ENCODE data around the gene CAPN13. TPM values are rescaled to one million over a fixed set of nuclear protein-coding genes. Genes with fewer than 3 reads are reported as not detected.

CAPN13 gene
- total and polyA plus RNA-seq, 10 of the 15 experiments (the other 5 are each of a cell fraction or from before 2014, with no cell fraction given), result 0.03 to 0.10 (median 0.06) TPM; not detected in 7

GRCh38 chr2:30796699-30797098 is 10.5 kb downstream of the CAPN13 start (continued):
- TF ChIP-seq NRF1 (conservative IDR thresholded peaks at IDR 0.05; ENCODE audit: low read depth, low read length), result no peak
- TF ChIP-seq FOS (IDR thresholded peaks at IDR 0.05; ENCODE audit: borderline replicate concordance, extremely low read depth, insufficient read length), result no peak
- TF ChIP-seq, protein P1, sequence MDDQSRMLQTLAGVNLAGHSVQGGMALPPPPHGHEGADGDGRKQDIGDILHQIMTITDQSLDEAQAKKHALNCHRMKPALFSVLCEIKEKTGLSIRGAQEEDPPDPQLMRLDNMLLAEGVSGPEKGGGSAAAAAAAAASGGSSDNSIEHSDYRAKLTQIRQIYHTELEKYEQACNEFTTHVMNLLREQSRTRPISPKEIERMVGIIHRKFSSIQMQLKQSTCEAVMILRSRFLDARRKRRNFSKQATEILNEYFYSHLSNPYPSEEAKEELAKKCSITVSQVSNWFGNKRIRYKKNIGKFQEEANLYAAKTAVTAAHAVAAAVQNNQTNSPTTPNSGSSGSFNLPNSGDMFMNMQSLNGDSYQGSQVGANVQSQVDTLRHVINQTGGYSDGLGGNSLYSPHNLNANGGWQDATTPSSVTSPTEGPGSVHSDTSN (IDR thresholded peaks at IDR 0.05; ENCODE audit: insufficient replicate concordance, low read depth, low read length), result no peak

GRCh38 chr2:30792521-30792920 is 14.7 kb downstream of the CAPN13 start:
- H4K20me1 ChIP-seq (ENCODE audit: control insufficient read depth, insufficient read depth), result no peaks in the 10 kb centered on the region
- H3K4me1 ChIP-seq (ENCODE audit: control insufficient read depth, insufficient read depth, low read length), result no peaks in the 10 kb centered on the region
- FAIRE-seq (no peak), ATAC-seq (no peak), DNase-seq (ENCODE audit: low read depth, low spot score) (no peak)
- SMC1A ChIA-PET (ENCODE audit: uncharacterized antibody, unreplicated experiment), result interaction anchor here (1.2 kb wide), 1 partner anchor 28 kb away, joined by 3 read pairs; no protein-coding TSS in a partner anchor
- H3K4me3 ChIP-seq, result no peak overlapping the region
- H3K27ac ChIP-seq (ENCODE audit: control insufficient read depth, insufficient read depth), result no peak overlapping the region
- H3K4me2 ChIP-seq (ENCODE audit: control insufficient read depth, insufficient read depth), result no peak overlapping the region
- H3K36me3 ChIP-seq (ENCODE audit: control insufficient read depth in 2 of 2, insufficient read depth in 2 of 2, low read length in 1 of 2), result no peaks in the 10 kb centered on the region
- WGBS (ENCODE audit: insufficient coverage, insufficient replicate concordance, low lambda C conversion rate, missing lambda C conversion rate), result 3% methylated on average over 4 of the region's 4 CpGs
- no peaks in the 10 kb centered on the region for H3K79me2 ChIP-seq (ENCODE audit: control insufficient read depth, insufficient read depth, low read length)
- intact Hi-C loops (cut with micrococcal nuclease; ENCODE audit: unreplicated experiment) (no loop called here), in situ Hi-C loops (cut with MboI) (no loop called here)
- H3K27me3 ChIP-seq (replicated peaks in 1 of 2; ENCODE audit: control insufficient read depth in 2 of 2, insufficient read depth in 2 of 2, low read length in 1 of 2), result no peaks in the 10 kb centered on the region; a peak in 3 of 4 replicates
- no peaks in the 10 kb centered on the region for H3K9me3 ChIP-seq (replicated peaks; ENCODE audit: control insufficient read depth, insufficient read depth, low read length)
- CTCF ChIA-PET, result interaction anchor here (1.1 kb wide), 1 partner anchor 541 kb away, joined by 3 read pairs; no protein-coding TSS in a partner anchor
- no peak overlapping the region for H3K9ac ChIP-seq (ENCODE audit: control insufficient read depth, insufficient read depth, low read length)
- RAD21 ChIA-PET (ENCODE audit: unreplicated experiment), result no interaction called here
- POLR2A ChIA-PET, result no interaction called here
- no peak overlapping the region for H2AFZ ChIP-seq (ENCODE audit: control insufficient read depth, low read depth, low read length)
- BruUV-seq (replicated peaks), result no TSS peak
- TF ChIP-seq USF1 (IDR thresholded peaks at IDR 0.05; ENCODE audit: borderline replicate concordance, extremely low read length, insufficient read depth, low read depth, low read length), result no peak
- TF ChIP-seq EGR1 (IDR thresholded peaks at IDR 0.05; ENCODE audit: borderline replicate concordance in 1 of 2, low read depth in 2 of 2, low read length in 2 of 2), result no peak
- TF ChIP-seq NFIC (IDR thresholded peaks at IDR 0.05; ENCODE audit: low read depth, low read length), result no peak
- no peak for TF ChIP-seq JUND (IDR thresholded peaks at IDR 0.05; ENCODE audit: low read depth, low read length)
- TF ChIP-seq EP300 (IDR thresholded peaks at IDR 0.05; ENCODE audit: borderline replicate concordance in 1 of 2, control insufficient read depth in 1 of 2, low read depth in 2 of 2, low read length in 2 of 2), result no peak
- TF ChIP-seq FOXM1 (IDR thresholded peaks at IDR 0.05; ENCODE audit: low read depth, low read length), result no peak
- TF ChIP-seq EZH2 (IDR thresholded peaks at IDR 0.05; ENCODE audit: borderline replicate concordance, control insufficient read depth, low read depth, low read length), result no peak
- TF ChIP-seq RBBP5 (conservative IDR thresholded peaks at IDR 0.05), result no peak
- no peak for TF ChIP-seq WRNIP1 (IDR thresholded peaks at IDR 0.05; ENCODE audit: borderline replicate concordance, low read depth, low read length)
- no peak for TF ChIP-seq MTA2 (IDR thresholded peaks at IDR 0.05; ENCODE audit: low read depth)
- TF ChIP-seq, protein P2, sequence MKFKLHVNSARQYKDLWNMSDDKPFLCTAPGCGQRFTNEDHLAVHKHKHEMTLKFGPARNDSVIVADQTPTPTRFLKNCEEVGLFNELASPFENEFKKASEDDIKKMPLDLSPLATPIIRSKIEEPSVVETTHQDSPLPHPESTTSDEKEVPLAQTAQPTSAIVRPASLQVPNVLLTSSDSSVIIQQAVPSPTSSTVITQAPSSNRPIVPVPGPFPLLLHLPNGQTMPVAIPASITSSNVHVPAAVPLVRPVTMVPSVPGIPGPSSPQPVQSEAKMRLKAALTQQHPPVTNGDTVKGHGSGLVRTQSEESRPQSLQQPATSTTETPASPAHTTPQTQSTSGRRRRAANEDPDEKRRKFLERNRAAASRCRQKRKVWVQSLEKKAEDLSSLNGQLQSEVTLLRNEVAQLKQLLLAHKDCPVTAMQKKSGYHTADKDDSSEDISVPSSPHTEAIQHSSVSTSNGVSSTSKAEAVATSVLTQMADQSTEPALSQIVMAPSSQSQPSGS (IDR thresholded peaks at IDR 0.05; ENCODE audit: low read length), result no peak
- no peak for TF ChIP-seq HDAC2 (IDR thresholded peaks at IDR 0.05)
- TF ChIP-seq DPF2 (IDR thresholded peaks at IDR 0.05), result no peak
- TF ChIP-seq, protein P3, sequence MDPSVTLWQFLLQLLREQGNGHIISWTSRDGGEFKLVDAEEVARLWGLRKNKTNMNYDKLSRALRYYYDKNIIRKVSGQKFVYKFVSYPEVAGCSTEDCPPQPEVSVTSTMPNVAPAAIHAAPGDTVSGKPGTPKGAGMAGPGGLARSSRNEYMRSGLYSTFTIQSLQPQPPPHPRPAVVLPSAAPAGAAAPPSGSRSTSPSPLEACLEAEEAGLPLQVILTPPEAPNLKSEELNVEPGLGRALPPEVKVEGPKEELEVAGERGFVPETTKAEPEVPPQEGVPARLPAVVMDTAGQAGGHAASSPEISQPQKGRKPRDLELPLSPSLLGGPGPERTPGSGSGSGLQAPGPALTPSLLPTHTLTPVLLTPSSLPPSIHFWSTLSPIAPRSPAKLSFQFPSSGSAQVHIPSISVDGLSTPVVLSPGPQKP (IDR thresholded peaks at IDR 0.05; ENCODE audit: low read depth, low read length), result no peak
- no peak for TF ChIP-seq RELA (IDR thresholded peaks at IDR 0.05; ENCODE audit: borderline replicate concordance, partially characterized antibody)
- TF ChIP-seq MYC (IDR thresholded peaks at IDR 0.05; ENCODE audit: insufficient read depth, insufficient read length, insufficient replicate concordance, low read length, severe bottlenecking), result no peak

Data from GM12878 (cell line).